ENCODE data around the gene UBE2I.

- TF ChIP-seq CTCF (conservative IDR thresholded peaks at IDR 0.05 in 1 of 2, IDR thresholded peaks at IDR 0.05 in 1 of 2; ENCODE audit: low read depth in 1 of 2, low read length in 2 of 2) (no peak), EZH2 (IDR thresholded peaks at IDR 0.05; ENCODE audit: low read length, missing control alignments) (no peak)
Measured at GRCh38 chr16:1338855-1339675, 29.6 kb downstream of the UBE2I start.

Data from fibroblast of lung (primary cell).